PC-3 (cell line): ENCODE results near the gene MOB1A. TPM values are rescaled to one million over a fixed set of nuclear protein-coding genes. Genes with fewer than 3 reads are reported as not detected.

Experiments
- ATAC-seq: fragments of 200-7000 bp; cut with Tn5 transposase; 2 replicates; pipeline ENCODE4 v1.9.1; 2020; ENCODE audit warnings: mild to moderate bottlenecking, moderate library complexity
- Bru-seq: library from RNA; stranded (reverse); fragments of 400-500 nt; gene quantifications from one replicate; lab custom pipeline; 2021; lab: Mats Ljungman, UMichigan
- BruChase-seq, 2 experiments: library from RNA; stranded (reverse); fragments of 400-500 nt; gene quantifications; one replicate each; lab custom pipeline; 2021; lab: Mats Ljungman, UMichigan
- BruUV-seq: library from RNA; stranded (reverse); fragments of 400-500 nt; replicated peaks from 2 replicates; lab custom pipeline; 2021; lab: Mats Ljungman, UMichigan
- CTCF ChIA-PET: fragments of 300-600 bp; sonication (Branson Sonifier 250); formaldehyde crosslinking; loops from one replicate; lab custom pipeline; 2022; ENCODE audit warnings: antibody characterized with exemption; lab: Charles Lee
- POLR2A ChIA-PET: fragments of 300-600 bp; sonication (Branson Sonifier 250); formaldehyde crosslinking; loops from one replicate; lab custom pipeline; 2022; ENCODE audit warnings: antibody characterized with exemption; ENCODE audit not compliant: unreplicated experiment; lab: Charles Lee
- DNase-seq: peaks from one replicate; pipeline ENCODE4 v3.0.0-alpha.2; 2015
- H2AFZ ChIP-seq: fragments of 300-600 bp; sonication (generic); 2 replicates; pipeline ENCODE4 v1.6.0; 2016; ENCODE audit warnings: antibody characterized with exemption, low read length
- H3F3A ChIP-seq: fragments of 300-600 bp; sonication (generic); one replicate; pipeline ENCODE4 v1.6.0; 2017; ENCODE audit warnings: antibody characterized with exemption, low read length, control low read depth, mild to moderate bottlenecking; ENCODE audit not compliant: unreplicated experiment
- H3K27ac ChIP-seq: fragments of 300-600 bp; sonication (generic); 2 replicates; pipeline ENCODE4 v1.5.1; 2016; ENCODE audit warnings: mild to moderate bottlenecking, low read length
- H3K27me3 ChIP-seq: fragments of 300-600 bp; sonication (generic); 2 replicates; pipeline ENCODE4 v1.6.1; 2016; ENCODE audit warnings: low read length, mixed read lengths
- H3K36me3 ChIP-seq: fragments of 300-600 bp; sonication (generic); 2 replicates; pipeline ENCODE4 v1.6.1; 2016; ENCODE audit warnings: low read depth, mixed run types, low read length, mixed read lengths
- H3K4me1 ChIP-seq: fragments of 300-600 bp; sonication (generic); 2 replicates; pipeline ENCODE4 v1.5.1; 2016; ENCODE audit warnings: low read length; ENCODE audit not compliant: insufficient read depth
- H3K4me2 ChIP-seq: fragments of 300-600 bp; sonication (generic); 2 replicates; pipeline ENCODE4 v1.6.0; 2016; ENCODE audit warnings: low read length
- H3K4me3 ChIP-seq: fragments of 300-600 bp; sonication (generic); 2 replicates; pipeline ENCODE4 v1.5.1; 2016; ENCODE audit warnings: mild to moderate bottlenecking, low read length, mixed read lengths
- H3K79me2 ChIP-seq: fragments of 300-600 bp; sonication (generic); 2 replicates; pipeline ENCODE4 v1.6.1; 2017; ENCODE audit warnings: low read length, mixed read lengths
- H3K9ac ChIP-seq: fragments of 300-600 bp; sonication (generic); 2 replicates; pipeline ENCODE4 v1.6.0; 2016; ENCODE audit warnings: mild to moderate bottlenecking, low read length
- H3K9me2 ChIP-seq: fragments of 300-600 bp; sonication (generic); replicated peaks from 2 replicates; pipeline ENCODE4 v1.6.1; 2016; ENCODE audit warnings: mixed run types, low read length, mixed read lengths
- H3K9me3 ChIP-seq: fragments of 300-600 bp; sonication (generic); 2 replicates; pipeline ENCODE4 v1.6.1; 2016; ENCODE audit warnings: low read length, mixed read lengths
- H4K20me1 ChIP-seq: fragments of 300-600 bp; sonication (generic); 2 replicates; pipeline ENCODE4 v1.6.1; 2016; ENCODE audit warnings: low read length, mixed read lengths
- CTCF ChIP-seq: fragments of 300-600 bp; sonication (generic); conservative IDR thresholded peaks from 2 replicates; pipeline ENCODE4 v1.5.1; 2017; ENCODE audit warnings: antibody characterized with exemption, low read depth, mild to moderate bottlenecking, low read length
- EZH2 ChIP-seq: fragments of 300-600 bp; sonication (generic); IDR thresholded peaks from one replicate; pipeline ENCODE4 v1.6.1; 2017; ENCODE audit warnings: antibody characterized with exemption, mild to moderate bottlenecking, low read length; ENCODE audit not compliant: unreplicated experiment
- EZH2phosphoT487 ChIP-seq: fragments of 300-600 bp; sonication (generic); IDR thresholded peaks from 2 replicates; pipeline ENCODE4 v1.6.1; 2018; ENCODE audit warnings: mild to moderate bottlenecking, antibody characterized with exemption, low read length, borderline replicate concordance
- intact Hi-C: fragments of 100-400 bp; cut with micrococcal nuclease; formaldehyde crosslinking; loops from 2 replicates; pipeline ENCODE4 v1.9.0; 2023
- long read RNA-seq: library from polyadenylated mRNA; unstranded; transcript quantifications from one replicate; pipeline ENCODE4 v2.0.0, GENCODE V29; 2021; ENCODE audit not compliant: unreplicated experiment
- total RNA-seq: library from RNA; depleted of rRNA; stranded (reverse); fragments of >200 nt; gene quantifications from 2 replicates; pipeline ENCODE4 v1.2.3, GENCODE V29; 2014; rRNA removed

MOB1A gene
- total RNA-seq (51.6 and 69.8 TPM in 2 replicates), Bru-seq, nascent RNA (percentile 82 among the genes with signal in this experiment), BruChase-seq, experiment 1, labeled RNA remaining after a 6-hour chase (percentile 97 among the genes with signal in this experiment), BruChase-seq, experiment 2, labeled RNA remaining after a 2-hour chase (percentile 93 among the genes with signal in this experiment)
- long read RNA-seq, full-length matches to known transcripts, result 58 of 107 reads
- long read RNA-seq, partial matches to known transcripts, result 20 of 107 reads
- long read RNA-seq, other reads (novel, unspliced or antisense), result 29 of 107 reads

- Histone ChIP-seq H3K4me2 (peak within 1 kb of the TSS; percentile 91), H3K9me3 (no peaks in the 10 kb centered on the region), H4K20me1 (peaks cover 29% of the 10 kb centered on the region), H3K79me2 (peaks cover 49% of the 10 kb centered on the region), H3K9ac (peak within 1 kb of the TSS; percentile 95), H3K27ac (peak within 1 kb of the TSS; percentile 42), H3K9me2 (no peaks in the 10 kb centered on the region), H3K4me3 (peak within 1 kb of the TSS; percentile 84), H3F3A (no peaks in the 10 kb centered on the region), H2AFZ (peak within 1 kb of the TSS; percentile 87), H3K36me3 (no peaks in the 10 kb centered on the region), H3K27me3 (no peaks in the 10 kb centered on the region), H3K4me1 (peaks cover 11% of the 10 kb centered on the region)
- ATAC-seq (peak; percentile 98), DNase-seq (peak; percentile 99)
- ChIA-PET POLR2A (interaction anchor here (0.5 to 0.7 kb wide), 5 partner anchors 13 to 355 kb away, joined by 3 to 10 read pairs (median 4); no protein-coding TSS in a partner anchor), CTCF (interaction anchor here (0.5 to 0.6 kb wide), 3 partner anchors 21 to 399 kb away, joined by 4 to 7 read pairs (median 5); partner anchors contain the start of gene DUSP11)
- no peak for TF ChIP-seq EZH2phosphoT487
- TF ChIP-seq EZH2, result no peak
- TF ChIP-seq CTCF, result no peak
- intact Hi-C loops, result loop anchor here (2.0 kb wide), 1 partner anchor 20 kb away; the partner anchor contains the start of gene MTHFD2
- BruUV-seq, result no TSS peak
Measured at GRCh38 chr2:74178211-74179062, at the start of gene MOB1A. Gene MOB1A, minus strand, starts transcription at chr2:74178879. Its CDS starts 205 bp downstream, at chr2:74178674.

GRCh38 chr2:74227646-74228045, 49.0 kb upstream of the MOB1A start:
- Histone ChIP-seq H3K4me2 (no peak overlapping the region), H3K9ac (no peak overlapping the region), H3K36me3 (no peaks in the 10 kb centered on the region), H2AFZ (no peak overlapping the region), H3F3A (no peaks in the 10 kb centered on the region), H3K27me3 (no peaks in the 10 kb centered on the region), H3K4me3 (no peak overlapping the region), H3K4me1 (no peaks in the 10 kb centered on the region), H4K20me1 (no peaks in the 10 kb centered on the region), H3K9me2 (no peaks in the 10 kb centered on the region), H3K27ac (no peak overlapping the region), H3K9me3 (no peaks in the 10 kb centered on the region), H3K79me2 (no peaks in the 10 kb centered on the region)
- POLR2A ChIA-PET, result no interaction called here
- CTCF ChIA-PET, result no interaction called here
- TF ChIP-seq EZH2phosphoT487 (no peak), EZH2 (no peak), CTCF (no peak)
- intact Hi-C loops, result no loop called here
- DNase-seq, result no peak
- no TSS peak for BruUV-seq
- ATAC-seq, result no peak
